RWPE2 (cell line): ENCODE measurements around the gene ITPR1.

Experiments
- ATAC-seq: fragments of 200-7000 bp; cut with Tn5 transposase; 3 replicates; pipeline ENCODE4 v1.9.1; 2021; ENCODE audit warnings: low read depth
- DNase-seq: peaks from one replicate; pipeline ENCODE4 v3.0.0-alpha.2; 2020; ENCODE audit warnings: low spot score
- H3K27ac ChIP-seq: fragments of 450-650 bp; 2 replicates; pipeline ENCODE4 v1.5.1; 2017; ENCODE audit warnings: mild to moderate bottlenecking; ENCODE audit not compliant: poor library complexity, severe bottlenecking
- H3K27me3 ChIP-seq: fragments of 250-450 bp; sonication (Bioruptor Pico); 2 replicates; pipeline ENCODE4 v1.5.1; 2021; ENCODE audit warnings: mild to moderate bottlenecking, moderate library complexity; ENCODE audit not compliant: insufficient read depth, poor library complexity, severe bottlenecking
- H3K36me3 ChIP-seq: fragments of 250-450 bp; sonication (Bioruptor Pico); 2 replicates; pipeline ENCODE4 v1.5.1; 2020; ENCODE audit warnings: low read depth, mild to moderate bottlenecking, moderate library complexity
- H3K4me1 ChIP-seq: fragments of 250-450 bp; sonication (Bioruptor Pico); 2 replicates; pipeline ENCODE4 v1.5.1; 2021; ENCODE audit warnings: mild to moderate bottlenecking, moderate library complexity; ENCODE audit not compliant: insufficient read depth, poor library complexity, severe bottlenecking
- H3K4me3 ChIP-seq: fragments of 250-450 bp; sonication (Bioruptor Pico); 2 replicates; pipeline ENCODE4 v1.5.1; 2021; ENCODE audit warnings: mild to moderate bottlenecking, moderate library complexity; ENCODE audit not compliant: severe bottlenecking
- H3K9me3 ChIP-seq: fragments of 250-450 bp; sonication (Bioruptor Pico); 2 replicates; pipeline ENCODE4 v1.5.1; 2021; ENCODE audit warnings: mild to moderate bottlenecking, moderate library complexity; ENCODE audit not compliant: severe bottlenecking
- TF ChIP-seq, protein P1 (sequence below): fragments of 450-650 bp; IDR thresholded peaks from one replicate; pipeline ENCODE4 v1.5.1; 2017; ENCODE audit warnings: mild to moderate bottlenecking, moderate library complexity; ENCODE audit not compliant: poor library complexity, severe bottlenecking

Gene ITPR1

DNA sequence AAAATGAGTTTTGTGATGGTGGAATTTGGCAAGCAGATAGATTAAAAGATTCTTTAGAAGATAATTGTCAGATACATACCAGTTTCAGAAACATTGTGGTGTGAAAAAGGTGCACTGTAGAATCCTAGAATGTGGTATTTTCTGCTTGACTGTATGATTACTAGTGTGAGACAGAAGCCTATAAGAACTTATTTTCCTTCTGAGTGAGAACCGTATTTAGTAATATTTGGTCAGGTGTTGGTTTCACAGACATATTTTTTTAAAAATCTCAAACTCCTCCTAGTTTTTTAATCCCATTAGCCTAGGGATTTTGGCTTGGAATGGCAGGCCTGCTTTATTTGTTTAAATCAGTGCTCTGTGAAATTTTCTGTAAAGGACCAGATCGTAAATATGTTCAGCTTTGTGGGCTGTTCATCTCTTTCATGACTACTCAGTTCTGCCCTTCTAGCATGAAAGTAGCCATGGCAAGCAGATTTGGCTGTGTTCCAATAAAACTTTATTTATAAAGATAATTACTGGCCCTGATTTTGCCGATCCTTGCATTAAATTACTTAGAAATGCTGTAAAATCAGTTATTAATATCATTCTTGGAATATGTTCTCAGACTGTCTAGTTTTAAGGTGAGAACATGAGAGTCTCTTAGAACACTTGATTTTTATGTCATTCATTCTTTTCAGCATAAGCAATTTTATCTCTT lies 205.1 kb downstream of the ITPR1 start:
- Histone ChIP-seq H3K36me3 (no peaks in the 10 kb centered on the region), H3K4me1 (peaks cover 5% of the 10 kb centered on the region), H3K27me3 (no peaks in the 10 kb centered on the region), H3K4me3 (no peak overlapping the region), H3K27ac (no peak overlapping the region), H3K9me3 (no peaks in the 10 kb centered on the region)
- no peak for DNase-seq
- ATAC-seq = no peak
- TF ChIP-seq, protein P1, sequence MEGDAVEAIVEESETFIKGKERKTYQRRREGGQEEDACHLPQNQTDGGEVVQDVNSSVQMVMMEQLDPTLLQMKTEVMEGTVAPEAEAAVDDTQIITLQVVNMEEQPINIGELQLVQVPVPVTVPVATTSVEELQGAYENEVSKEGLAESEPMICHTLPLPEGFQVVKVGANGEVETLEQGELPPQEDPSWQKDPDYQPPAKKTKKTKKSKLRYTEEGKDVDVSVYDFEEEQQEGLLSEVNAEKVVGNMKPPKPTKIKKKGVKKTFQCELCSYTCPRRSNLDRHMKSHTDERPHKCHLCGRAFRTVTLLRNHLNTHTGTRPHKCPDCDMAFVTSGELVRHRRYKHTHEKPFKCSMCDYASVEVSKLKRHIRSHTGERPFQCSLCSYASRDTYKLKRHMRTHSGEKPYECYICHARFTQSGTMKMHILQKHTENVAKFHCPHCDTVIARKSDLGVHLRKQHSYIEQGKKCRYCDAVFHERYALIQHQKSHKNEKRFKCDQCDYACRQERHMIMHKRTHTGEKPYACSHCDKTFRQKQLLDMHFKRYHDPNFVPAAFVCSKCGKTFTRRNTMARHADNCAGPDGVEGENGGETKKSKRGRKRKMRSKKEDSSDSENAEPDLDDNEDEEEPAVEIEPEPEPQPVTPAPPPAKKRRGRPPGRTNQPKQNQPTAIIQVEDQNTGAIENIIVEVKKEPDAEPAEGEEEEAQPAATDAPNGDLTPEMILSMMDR = no peak

DNA sequence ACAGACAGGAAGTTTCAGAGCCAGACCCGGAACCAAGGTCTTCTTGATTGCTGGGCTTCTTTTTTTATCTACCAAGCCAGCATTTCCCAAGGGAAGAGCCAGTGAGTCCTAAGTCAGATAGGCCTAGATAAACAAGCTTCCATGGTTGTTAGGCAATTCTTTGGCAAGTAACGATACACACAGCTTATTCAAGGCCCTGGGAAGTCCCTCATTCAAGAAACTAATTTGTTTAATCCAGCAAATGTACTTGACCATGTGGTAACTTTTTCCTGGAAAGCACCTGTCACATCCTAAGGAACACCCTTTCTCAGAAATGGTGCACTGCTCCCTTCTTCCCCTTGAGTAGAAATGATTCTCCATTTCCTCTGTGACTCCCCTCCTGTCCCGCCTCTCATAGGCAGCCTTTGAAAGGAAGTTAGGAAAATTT lies 209.9 kb downstream of the ITPR1 start:
- TF ChIP-seq, protein P1 = no peak
- Histone ChIP-seq H3K36me3 (no peaks in the 10 kb centered on the region), H3K27me3 (no peaks in the 10 kb centered on the region), H3K9me3 (no peaks in the 10 kb centered on the region), H3K27ac (no peak overlapping the region), H3K4me1 (no peaks in the 10 kb centered on the region), H3K4me3 (no peak overlapping the region)
- DNase-seq (no peak), ATAC-seq (no peak)

DNA sequence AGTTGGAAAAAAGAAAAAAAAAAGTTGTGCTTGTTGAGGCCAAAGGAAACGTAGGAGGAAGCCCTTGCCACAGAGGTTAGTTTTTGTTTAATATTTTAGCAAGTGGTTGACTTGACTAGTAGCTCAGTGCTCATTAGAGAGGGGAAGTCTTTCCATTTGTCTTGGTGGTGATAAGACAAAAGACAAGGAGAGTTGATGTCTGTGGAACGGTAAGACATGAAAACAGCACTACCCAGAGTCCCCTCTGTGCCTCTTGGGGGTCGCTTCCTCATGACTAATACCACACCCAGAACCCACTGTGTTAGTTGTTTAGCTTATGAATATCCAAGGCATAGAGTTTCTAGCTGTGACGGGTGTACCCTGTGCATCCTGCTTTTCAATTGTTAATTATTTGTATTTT lies 211.4 kb downstream of the ITPR1 start:
- Histone ChIP-seq H3K27me3 (no peaks in the 10 kb centered on the region), H3K36me3 (no peaks in the 10 kb centered on the region), H3K27ac (no peak overlapping the region), H3K4me1 (no peaks in the 10 kb centered on the region), H3K4me3 (no peak overlapping the region), H3K9me3 (no peaks in the 10 kb centered on the region)
- ATAC-seq = no peak
- TF ChIP-seq, protein P1 = no peak
- no peak for DNase-seq

DNA sequence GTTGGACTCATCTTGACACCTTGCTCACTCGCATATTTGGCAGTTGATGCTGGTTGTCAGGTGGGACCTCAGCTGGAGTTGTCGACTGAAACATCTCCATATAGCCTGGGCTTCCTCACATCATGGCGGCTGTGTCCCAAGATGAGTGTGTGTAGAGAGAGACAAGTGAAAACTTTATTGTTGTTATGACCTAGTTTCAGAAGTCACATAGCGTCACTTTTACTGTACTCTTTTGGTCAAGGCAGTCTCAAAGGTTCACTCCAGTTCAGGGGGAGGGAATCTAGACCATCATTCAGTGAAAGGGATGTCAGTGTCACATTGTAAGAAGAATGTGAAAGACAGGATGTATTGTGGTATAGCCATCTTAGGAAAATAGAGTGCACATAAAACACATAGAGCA lies 214.2 kb downstream of the ITPR1 start:
- no peak overlapping the region for H3K4me3 ChIP-seq

DNA sequence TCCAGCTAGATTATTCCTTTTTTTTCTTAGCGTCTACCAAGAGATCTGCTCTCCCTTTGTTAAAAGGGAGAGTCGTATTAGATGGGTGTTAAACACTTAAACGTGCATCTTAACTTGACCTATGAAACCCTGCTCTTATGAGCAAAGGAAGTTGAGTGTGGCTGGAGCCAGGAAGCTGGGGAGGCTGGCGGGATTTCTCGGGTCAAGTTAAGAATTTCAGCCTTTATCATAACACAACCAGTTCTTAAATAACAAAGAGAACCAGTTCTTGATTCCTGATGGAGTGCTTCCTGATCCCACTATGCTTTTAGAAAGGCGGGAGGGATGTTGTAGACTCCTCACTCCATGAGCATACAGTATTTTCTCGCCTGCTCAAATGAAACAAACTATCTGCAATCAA lies 215.1 kb downstream of the ITPR1 start:
- ATAC-seq = no peak

More for the DNA sequence above, 214.2 kb downstream of the ITPR1 start:
- no peaks in the 10 kb centered on the region for H3K9me3 ChIP-seq
- no peaks in the 10 kb centered on the region for H3K27me3 ChIP-seq
- DNase-seq (no peak), ATAC-seq (no peak)
- TF ChIP-seq, protein P1 = no peak
- H3K27ac ChIP-seq = no peak overlapping the region
- peaks cover 7% of the 10 kb centered on the region for H3K4me1 ChIP-seq
- H3K36me3 ChIP-seq = no peaks in the 10 kb centered on the region

More for the DNA sequence above, 215.1 kb downstream of the ITPR1 start:
- Histone ChIP-seq H3K36me3 (no peaks in the 10 kb centered on the region), H3K27me3 (no peaks in the 10 kb centered on the region), H3K9me3 (no peaks in the 10 kb centered on the region), H3K4me1 (peaks cover 10% of the 10 kb centered on the region), H3K27ac (no peak overlapping the region), H3K4me3 (no peak overlapping the region)
- TF ChIP-seq, protein P1 = no peak
- DNase-seq = no peak
